Skeletal muscle tissue (tissue), 4 donors: Measurements from ENCODE around the gene KCTD8. TPM values are rescaled to one million over a fixed set of nuclear protein-coding genes. Genes with fewer than 3 reads are reported as not detected.

Experiments
- H3K27ac ChIP-seq: one replicate; pipeline ENCODE4 v1.7.0; 2013; ENCODE audit warnings: mild to moderate bottlenecking, low read depth, low read length, inconsistent platforms
- H3K27me3 ChIP-seq, 3 donors: one replicate each; pipeline ENCODE4 v1.7.0; 2013; ENCODE audit warnings: low read length in 3 of 3; ENCODE audit not compliant: control insufficient read depth in 3 of 3, insufficient read depth in 3 of 3
- H3K36me3 ChIP-seq, 3 donors: one replicate each; pipeline ENCODE4 v1.7.0; 2013; ENCODE audit warnings: low read length in 3 of 3; ENCODE audit not compliant: control insufficient read depth in 3 of 3, insufficient read depth in 3 of 3
- H3K4me1 ChIP-seq, 3 donors: one replicate each; pipeline ENCODE4 v1.7.0; 2013; ENCODE audit warnings: low read length in 3 of 3, mild to moderate bottlenecking in 3 of 3; ENCODE audit not compliant: control insufficient read depth in 3 of 3, insufficient read depth in 3 of 3
- H3K4me3 ChIP-seq, 3 donors: one replicate each; pipeline ENCODE4 v1.7.0; 2013; ENCODE audit warnings: low read length in 3 of 3
- H3K9ac ChIP-seq, 3 donors: one replicate each; pipeline ENCODE4 v1.7.0; 2013; ENCODE audit warnings: low read length in 3 of 3, mild to moderate bottlenecking in 3 of 3, moderate library complexity in 2 of 3, low read depth in 1 of 3
- H3K9me3 ChIP-seq, 3 donors: one replicate each; pipeline ENCODE4 v1.7.0; 2013; ENCODE audit warnings: low read length in 3 of 3; ENCODE audit not compliant: control insufficient read depth in 3 of 3
- total RNA-seq: library from RNA; depleted of rRNA; stranded (reverse); fragments of >200 nt; gene quantifications from one replicate; pipeline ENCODE4 v1.2.3, GENCODE V29; 2014
- donor health status: Osteomylitis.

The KCTD8 gene
- total RNA-seq, 1 donor from 2014 or later = not detected

- H3K36me3 ChIP-seq = no peaks in the 10 kb centered on the region
- no peak overlapping the region for H3K9ac ChIP-seq
- no peak overlapping the region for H3K27ac ChIP-seq
- no peaks in the 10 kb centered on the region for H3K27me3 ChIP-seq
- H3K4me3 ChIP-seq = no peak overlapping the region
- no peaks in the 10 kb centered on the region for H3K9me3 ChIP-seq
- H3K4me1 ChIP-seq = no peaks in the 10 kb centered on the region
Observed at GRCh38 chr4:44342800-44343199, 105.8 kb downstream of the KCTD8 start.

- Histone ChIP-seq H3K4me1 (no peaks in the 10 kb centered on the region), H3K27ac (no peak overlapping the region), H3K9me3 (no peaks in the 10 kb centered on the region), H3K4me3 (no peak overlapping the region), H3K36me3 (no peaks in the 10 kb centered on the region), H3K27me3 (no peaks in the 10 kb centered on the region), H3K9ac (no peak overlapping the region)
Observed at GRCh38 chr4:44326741-44327140, 121.9 kb downstream of the KCTD8 start.

- no peaks in the 10 kb centered on the region for H3K27me3 ChIP-seq
- no peak overlapping the region for H3K4me3 ChIP-seq
- H3K4me1 ChIP-seq = no peaks in the 10 kb centered on the region
- no peak overlapping the region for H3K27ac ChIP-seq
- no peaks in the 10 kb centered on the region for H3K36me3 ChIP-seq
- H3K9me3 ChIP-seq = no peaks in the 10 kb centered on the region
- H3K9ac ChIP-seq = no peak overlapping the region
Observed at GRCh38 chr4:44320833-44321232, 127.8 kb downstream of the KCTD8 start.

- no peak overlapping the region for H3K4me3 ChIP-seq
- no peaks in the 10 kb centered on the region for H3K27me3 ChIP-seq
- no peaks in the 10 kb centered on the region for H3K9me3 ChIP-seq
- no peaks in the 10 kb centered on the region for H3K4me1 ChIP-seq
- no peaks in the 10 kb centered on the region for H3K36me3 ChIP-seq
- H3K27ac ChIP-seq = no peak overlapping the region
- H3K9ac ChIP-seq = no peak overlapping the region
Observed at GRCh38 chr4:44319129-44319528, 129.5 kb downstream of the KCTD8 start.

GRCh38 chr4:44313702-44314101, 134.9 kb downstream of the KCTD8 start:
- no peak overlapping the region for H3K9ac ChIP-seq
- no peaks in the 10 kb centered on the region for H3K4me1 ChIP-seq
- no peak overlapping the region for H3K27ac ChIP-seq
- H3K27me3 ChIP-seq = no peaks in the 10 kb centered on the region
- H3K4me3 ChIP-seq = no peak overlapping the region
- no peaks in the 10 kb centered on the region for H3K36me3 ChIP-seq
- H3K9me3 ChIP-seq = no peaks in the 10 kb centered on the region

GRCh38 chr4:44287505-44287904, 161.1 kb downstream of the KCTD8 start:
- no peaks in the 10 kb centered on the region for H3K27me3 ChIP-seq
- H3K9ac ChIP-seq = no peak overlapping the region
- no peaks in the 10 kb centered on the region for H3K4me1 ChIP-seq
- no peak overlapping the region for H3K27ac ChIP-seq
- no peak overlapping the region for H3K4me3 ChIP-seq
- H3K36me3 ChIP-seq = no peaks in the 10 kb centered on the region
- no peaks in the 10 kb centered on the region for H3K9me3 ChIP-seq

- H3K9ac ChIP-seq = no peak overlapping the region
- no peak overlapping the region for H3K4me3 ChIP-seq
- no peaks in the 10 kb centered on the region for H3K27me3 ChIP-seq
- no peaks in the 10 kb centered on the region for H3K9me3 ChIP-seq
- H3K4me1 ChIP-seq = no peaks in the 10 kb centered on the region
- H3K36me3 ChIP-seq = no peaks in the 10 kb centered on the region
- no peak overlapping the region for H3K27ac ChIP-seq
Observed at GRCh38 chr4:44279469-44279868, 169.1 kb downstream of the KCTD8 start.

GRCh38 chr4:44279066-44279465, 169.5 kb downstream of the KCTD8 start:
- no peak overlapping the region for H3K9ac ChIP-seq
- no peak overlapping the region for H3K4me3 ChIP-seq
- no peaks in the 10 kb centered on the region for H3K4me1 ChIP-seq
- no peak overlapping the region for H3K27ac ChIP-seq
- no peaks in the 10 kb centered on the region for H3K36me3 ChIP-seq
- H3K9me3 ChIP-seq = no peaks in the 10 kb centered on the region
- H3K27me3 ChIP-seq = no peaks in the 10 kb centered on the region

GRCh38 chr4:44257461-44257860, 191.1 kb downstream of the KCTD8 start:
- Histone ChIP-seq H3K27me3 (no peaks in the 10 kb centered on the region), H3K4me3 (no peak overlapping the region), H3K9me3 (no peaks in the 10 kb centered on the region), H3K4me1 (no peaks in the 10 kb centered on the region), H3K36me3 (no peaks in the 10 kb centered on the region), H3K27ac (no peak overlapping the region), H3K9ac (no peak overlapping the region)

GRCh38 chr4:44256414-44256813, 192.2 kb downstream of the KCTD8 start:
- Histone ChIP-seq H3K36me3 (no peaks in the 10 kb centered on the region), H3K27me3 (no peaks in the 10 kb centered on the region)

GRCh38 chr4:44237643-44238042, 211.0 kb downstream of the KCTD8 start:
- H3K36me3 ChIP-seq = no peaks in the 10 kb centered on the region
- no peak overlapping the region for H3K27ac ChIP-seq
- H3K4me1 ChIP-seq = no peaks in the 10 kb centered on the region

More at GRCh38 chr4:44256414-44256813, 192.2 kb downstream of the KCTD8 start:
- Histone ChIP-seq H3K9me3 (no peaks in the 10 kb centered on the region), H3K27ac (no peak overlapping the region), H3K4me1 (no peaks in the 10 kb centered on the region), H3K4me3 (no peak overlapping the region), H3K9ac (no peak overlapping the region)

More at GRCh38 chr4:44237643-44238042, 211.0 kb downstream of the KCTD8 start:
- Histone ChIP-seq H3K4me3 (no peak overlapping the region), H3K9me3 (no peaks in the 10 kb centered on the region), H3K9ac (no peak overlapping the region), H3K27me3 (no peaks in the 10 kb centered on the region)
